ENCODE results near the gene RWDD3. TPM values are rescaled to one million over a fixed set of nuclear protein-coding genes. Genes with fewer than 3 reads are reported as not detected.

The RWDD3 gene
- total and polyA plus RNA-seq, 2 of the 4 experiments (the other 2 are of a cell fraction) = 10.4 to 13.6 TPM

- no peak overlapping the region for H3K14ac ChIP-seq (replicated peaks; ENCODE audit: low read depth, low read length)
- H2AK9ac ChIP-seq (replicated peaks; ENCODE audit: low read depth, low read length, poor library complexity) = no peak overlapping the region
- no peak overlapping the region for H2AK5ac ChIP-seq (ENCODE audit: low read depth, low read length)
- H3K27ac ChIP-seq (ENCODE audit: insufficient read depth, low read length) = no peak overlapping the region
- no peaks in the 10 kb centered on the region; the same call in 1 of the 2 replicates for H4K20me1 ChIP-seq (ENCODE audit: insufficient read depth, low read length)
- POLR2A ChIA-PET (ENCODE audit: unreplicated experiment) = no interaction called here
- no peak for DNase-seq
- H4K8ac ChIP-seq (ENCODE audit: low read depth in 2 of 2, low read length in 2 of 2) = no peak overlapping the region
- intact Hi-C loops (cut with micrococcal nuclease) = no loop called here
- H4K91ac ChIP-seq (ENCODE audit: insufficient read depth, low read depth, low read length) = no peak overlapping the region
- H4K5ac ChIP-seq (ENCODE audit: low read depth, low read length) = no peak overlapping the region
- ATAC-seq (ENCODE audit: low read depth) = no peak
- no peak overlapping the region for H3K23ac ChIP-seq (ENCODE audit: low read depth, low read length)
- CTCF ChIA-PET = no interaction called here
- H3K56ac ChIP-seq (ENCODE audit: extremely low read depth, insufficient read depth, low read length) = no peak overlapping the region
- no peak overlapping the region for H3K4me2 ChIP-seq (ENCODE audit: low read depth, low read length)
- H3K4me1 ChIP-seq (ENCODE audit: control insufficient read depth, insufficient read depth, low read length) = no peaks in the 10 kb centered on the region
- no peaks in the 10 kb centered on the region for H3K9me3 ChIP-seq (ENCODE audit: control insufficient read depth, insufficient read depth, low read length)
- no TSS peak for BruUV-seq (replicated peaks)
- WGBS, 2 experiments (ENCODE audit: extremely low coverage in 2 of 2, insufficient read length in 1 of 2) = no CpG with 5 or more reads among the region's 3 CpGs
- no peak overlapping the region for H2BK15ac ChIP-seq (ENCODE audit: low read depth, low read length)
- no peak overlapping the region for H2BK5ac ChIP-seq (ENCODE audit: low read depth, low read length, poor library complexity, severe bottlenecking)
- no peaks in the 10 kb centered on the region for H3K27me3 ChIP-seq (ENCODE audit: control insufficient read depth, insufficient read depth, low read length)
- H3K9ac ChIP-seq (ENCODE audit: low read depth, low read length) = no peak overlapping the region
- H3K36me3 ChIP-seq (ENCODE audit: control insufficient read depth, insufficient read depth, low read length) = peaks cover 11% of the 10 kb centered on the region
- no peak overlapping the region for H2BK20ac ChIP-seq (ENCODE audit: low read depth, low read length)
- dilution Hi-C loops (cut with HindIII; ENCODE audit: low sequenced_read_pairs, unreplicated experiment) = no loop called here
- no peak overlapping the region for H3K18ac ChIP-seq (ENCODE audit: low read depth, low read length)
- in situ Hi-C loops (cut with MboI; ENCODE audit: low sequenced_read_pairs) = no loop called here
- no peak overlapping the region for H3K4me3 ChIP-seq (ENCODE audit: insufficient read depth, low read depth, low read length)
- no peak overlapping the region for H2BK120ac ChIP-seq (ENCODE audit: low read depth, low read length)
- H3K4ac ChIP-seq (ENCODE audit: low read depth, low read length) = no peak overlapping the region
- H3K9me1 ChIP-seq (ENCODE audit: insufficient read depth, low read length) = peaks cover 4% of the 10 kb centered on the region; the same call in 1 of the 2 replicates
- H2AFZ ChIP-seq (replicated peaks; ENCODE audit: low read length, poor library complexity) = no peak overlapping the region
- TF ChIP-seq BHLHE40 (IDR thresholded peaks at IDR 0.05; ENCODE audit: low read depth, low read length) (no peak), MXI1 (IDR thresholded peaks at IDR 0.05; ENCODE audit: borderline replicate concordance, low read depth, low read length) (no peak), CTCF (conservative IDR thresholded peaks at IDR 0.05; ENCODE audit: low read depth, low read length) (no peak), ELK1 (IDR thresholded peaks at IDR 0.05; ENCODE audit: borderline replicate concordance, low read depth, low read length) (no peak), CEBPB (IDR thresholded peaks at IDR 0.05; ENCODE audit: low read depth, low read length) (no peak), CHD1 (IDR thresholded peaks at IDR 0.05; ENCODE audit: low read depth, low read length) (no peak), MAZ (IDR thresholded peaks at IDR 0.05; ENCODE audit: borderline replicate concordance, low read depth, low read length) (no peak), RCOR1 (IDR thresholded peaks at IDR 0.05; ENCODE audit: insufficient replicate concordance, low read length) (no peak), FOS (IDR thresholded peaks at IDR 0.05; ENCODE audit: low read depth, low read length) (no peak), USF2 (IDR thresholded peaks at IDR 0.05; ENCODE audit: low read depth, low read length) (no peak), SMC3 (IDR thresholded peaks at IDR 0.05; ENCODE audit: low read depth, low read length) (no peak), NFE2L2 (IDR thresholded peaks at IDR 0.05; ENCODE audit: low read depth, low read length) (no peak), POLR2A (IDR thresholded peaks at IDR 0.05; ENCODE audit: low read depth, low read length) (no peak)
- peaks cover 7 to 9% of the 10 kb centered on the region in 2 experiments for H3K79me1 ChIP-seq (ENCODE audit: low read depth in 1 of 2, low read length in 2 of 2)
Measured at GRCh38 chr1:95247607-95248006, 13.6 kb downstream of the RWDD3 start.
